Prostate gland (tissue), 2 donors: Measurements from ENCODE around the gene CRYBB3.
"Not testable (repeated sequence)": the region's sequence is repeated elsewhere in the genome, so short reads cannot be mapped to it uniquely, and the experiment has no call there.

Source experiments
- POLR2A ChIP-seq: fragments of 450-650 bp; IDR thresholded peaks from one replicate; pipeline ENCODE4 v1.6.1; 2016; ENCODE audit warnings: antibody characterized with exemption, mild to moderate bottlenecking
- TF ChIP-seq, protein P1 (sequence below), 4 experiments: fragments of 200-600 bp in 2 of 4; fragments of 450-650 bp in 2 of 4; sonication (generic) in 2 of 4; IDR thresholded peaks; 1 replicate in 3 of 4; 2 replicates in 1 of 4; pipeline ENCODE4 v1.5.1; 2016 to 2019; ENCODE audit warnings: antibody characterized with exemption in 4 of 4, mild to moderate bottlenecking in 2 of 4, moderate library complexity in 2 of 4

DNA sequence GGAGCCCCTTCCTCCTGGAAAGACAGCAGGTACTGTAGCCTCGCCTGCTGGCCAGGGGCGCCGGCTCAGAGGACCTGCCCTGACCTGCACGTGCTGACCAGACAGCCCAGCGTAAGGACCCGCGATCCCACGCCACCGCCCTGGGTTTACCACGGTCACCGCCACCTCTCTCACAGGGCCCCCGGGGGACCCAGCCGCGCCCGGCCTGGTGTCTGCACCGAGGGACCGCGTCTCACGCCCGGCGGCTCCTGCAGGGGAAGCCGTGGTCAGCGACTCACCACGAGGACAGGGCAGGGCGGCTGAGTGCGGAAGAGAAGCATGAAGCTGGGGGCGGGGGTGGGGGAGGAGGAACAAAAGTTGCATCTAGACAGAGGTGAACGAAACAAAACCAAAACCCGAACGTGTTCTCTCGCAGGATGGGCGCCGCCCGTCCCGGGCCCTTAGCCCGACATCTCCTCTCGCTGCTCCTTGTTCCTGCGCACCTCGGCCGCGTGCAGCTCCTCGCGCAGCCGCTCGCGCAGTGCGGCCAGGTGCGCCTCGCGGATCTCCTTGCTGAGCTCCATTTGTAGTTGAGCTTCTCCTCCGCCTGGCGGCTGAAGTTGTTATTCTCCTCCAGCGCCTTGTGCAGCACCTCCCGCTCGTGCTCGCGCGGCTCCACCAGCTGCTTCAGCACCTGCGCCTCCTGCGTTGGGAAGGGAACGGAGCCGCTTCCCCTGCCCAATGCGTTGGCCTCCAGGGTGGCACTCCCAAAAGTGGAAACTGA lies 20.6 kb upstream of the CRYBB3 start:
- TF ChIP-seq, protein P1, sequence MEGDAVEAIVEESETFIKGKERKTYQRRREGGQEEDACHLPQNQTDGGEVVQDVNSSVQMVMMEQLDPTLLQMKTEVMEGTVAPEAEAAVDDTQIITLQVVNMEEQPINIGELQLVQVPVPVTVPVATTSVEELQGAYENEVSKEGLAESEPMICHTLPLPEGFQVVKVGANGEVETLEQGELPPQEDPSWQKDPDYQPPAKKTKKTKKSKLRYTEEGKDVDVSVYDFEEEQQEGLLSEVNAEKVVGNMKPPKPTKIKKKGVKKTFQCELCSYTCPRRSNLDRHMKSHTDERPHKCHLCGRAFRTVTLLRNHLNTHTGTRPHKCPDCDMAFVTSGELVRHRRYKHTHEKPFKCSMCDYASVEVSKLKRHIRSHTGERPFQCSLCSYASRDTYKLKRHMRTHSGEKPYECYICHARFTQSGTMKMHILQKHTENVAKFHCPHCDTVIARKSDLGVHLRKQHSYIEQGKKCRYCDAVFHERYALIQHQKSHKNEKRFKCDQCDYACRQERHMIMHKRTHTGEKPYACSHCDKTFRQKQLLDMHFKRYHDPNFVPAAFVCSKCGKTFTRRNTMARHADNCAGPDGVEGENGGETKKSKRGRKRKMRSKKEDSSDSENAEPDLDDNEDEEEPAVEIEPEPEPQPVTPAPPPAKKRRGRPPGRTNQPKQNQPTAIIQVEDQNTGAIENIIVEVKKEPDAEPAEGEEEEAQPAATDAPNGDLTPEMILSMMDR (IDR thresholded peaks at IDR 0.05), result not testable (repeated sequence)
- not testable (repeated sequence) for TF ChIP-seq POLR2A
